ENCODE data around the gene PARVB.

Gene PARVB

DNA sequence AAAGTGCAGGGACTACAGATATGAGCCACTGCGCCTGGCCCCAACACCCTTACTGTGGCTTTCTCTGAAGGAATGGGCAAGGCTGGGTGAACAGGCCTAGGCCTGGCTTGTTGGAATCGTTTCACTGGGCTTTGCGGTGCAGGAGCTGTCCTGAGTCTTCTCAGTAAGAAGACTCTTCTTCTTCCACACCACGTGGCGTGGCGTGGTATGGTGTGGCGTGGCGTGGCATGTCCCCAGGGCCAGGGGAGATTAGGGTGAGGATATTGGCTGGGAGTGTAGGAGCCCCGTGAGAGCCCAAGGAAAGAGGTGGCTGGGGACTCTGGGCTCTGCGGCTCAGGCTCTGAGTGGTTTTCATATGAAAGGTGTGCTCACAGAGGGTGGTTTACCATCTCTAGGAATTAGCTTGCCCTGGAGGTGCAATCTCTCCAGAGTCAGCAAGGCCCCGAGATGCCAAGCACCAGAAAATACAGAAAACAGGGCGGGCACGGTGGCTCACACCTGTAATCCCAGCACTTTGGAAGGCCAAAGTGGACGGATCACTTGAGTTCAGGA lies 70.7 kb downstream of the PARVB start:
- peak overlapping the region in 1 of 2 donors; percentile 15 for H3K27ac Mint-ChIP-seq
- H3K36me3 Mint-ChIP-seq (ENCODE audit: insufficient read depth) = peaks cover 1% of the 10 kb centered on the region
- H3K27me3 Mint-ChIP-seq = no peaks in the 10 kb centered on the region
- no peak overlapping the region for H3K4me3 Mint-ChIP-seq
- DNase-seq = no peak
- peaks cover 3 to 8% of the 10 kb centered on the region in 2 donors for H3K4me1 Mint-ChIP-seq (ENCODE audit: low read depth in 2 of 2)
- no peak for ATAC-seq (replicated peaks)
- H3K9me3 Mint-ChIP-seq = no peaks in the 10 kb centered on the region

DNA sequence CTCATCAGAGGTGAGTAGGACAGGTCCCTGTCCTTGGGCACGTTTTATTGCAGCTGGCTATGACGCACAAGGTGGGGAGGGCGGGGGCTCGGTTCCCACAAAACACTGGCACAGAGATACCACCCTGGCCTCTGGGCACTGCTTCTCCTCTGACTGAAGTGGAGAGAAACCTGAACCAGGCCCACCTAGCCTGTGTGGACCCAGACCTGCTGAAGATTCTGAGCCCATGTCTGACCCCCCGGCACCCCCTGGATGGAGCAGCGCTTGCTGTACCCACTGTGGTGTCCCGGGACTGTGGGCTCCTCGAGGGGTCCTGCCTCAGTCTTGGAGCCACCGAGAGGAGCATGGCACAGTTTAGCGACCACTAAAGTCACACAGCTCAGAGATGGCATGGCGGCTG lies 72.6 kb downstream of the PARVB start:
- Mint-ChIP-seq H3K27ac (no peak overlapping the region), H3K36me3 (ENCODE audit: insufficient read depth) (peaks cover 4% of the 10 kb centered on the region), H3K4me1 (ENCODE audit: low read depth in 2 of 2) (no peaks in the 10 kb centered on the region), H3K27me3 (no peaks in the 10 kb centered on the region), H3K9me3 (no peaks in the 10 kb centered on the region), H3K4me3 (no peak overlapping the region)
- DNase-seq (no peak), ATAC-seq (replicated peaks) (no peak)

DNA sequence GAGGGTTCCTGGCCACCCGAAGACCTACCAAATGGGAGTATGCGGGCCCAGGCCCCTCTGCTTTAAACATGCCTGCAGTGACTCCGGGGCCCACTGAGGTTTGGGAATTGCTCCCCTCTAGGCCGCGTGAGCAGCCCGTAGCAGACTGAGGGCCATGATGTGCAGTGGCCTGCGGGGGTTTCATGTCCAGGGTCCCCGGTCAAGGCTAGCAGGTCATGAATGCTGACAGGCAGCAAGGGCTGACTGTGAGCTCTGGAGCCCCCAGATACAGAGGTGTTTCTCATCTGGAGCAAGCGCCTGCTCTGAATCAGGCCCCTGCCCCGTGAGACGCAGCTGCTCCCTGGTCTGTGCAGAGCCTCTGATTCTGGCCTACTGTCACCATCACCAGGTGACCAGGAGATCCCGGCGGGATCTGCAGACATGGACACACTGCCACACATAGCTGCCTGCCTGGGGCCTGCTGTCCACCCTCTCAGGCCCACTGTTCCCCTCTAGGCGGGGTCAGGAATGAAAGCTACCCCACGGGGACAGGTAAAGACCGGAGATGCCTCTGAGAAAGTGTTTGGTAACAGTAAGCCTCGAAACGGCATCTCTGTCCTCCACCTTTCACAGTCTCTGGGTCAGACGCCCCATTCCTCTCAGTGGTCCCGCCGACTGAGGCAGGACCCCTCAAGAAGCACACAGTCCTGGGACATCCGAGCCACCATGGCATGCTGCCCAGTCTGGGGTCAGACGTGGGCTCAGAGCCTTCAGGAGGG lies 73.3 kb downstream of the PARVB start:
- H3K4me3 Mint-ChIP-seq = no peak overlapping the region
- no peaks in the 10 kb centered on the region for H3K4me1 Mint-ChIP-seq (ENCODE audit: low read depth in 2 of 2)
- peaks cover 4% of the 10 kb centered on the region for H3K36me3 Mint-ChIP-seq (ENCODE audit: insufficient read depth)
- H3K9me3 Mint-ChIP-seq = no peaks in the 10 kb centered on the region
- no peak overlapping the region for H3K27ac Mint-ChIP-seq
- H3K27me3 Mint-ChIP-seq = no peaks in the 10 kb centered on the region
- no peak for ATAC-seq (replicated peaks)
- no peak for DNase-seq

DNA sequence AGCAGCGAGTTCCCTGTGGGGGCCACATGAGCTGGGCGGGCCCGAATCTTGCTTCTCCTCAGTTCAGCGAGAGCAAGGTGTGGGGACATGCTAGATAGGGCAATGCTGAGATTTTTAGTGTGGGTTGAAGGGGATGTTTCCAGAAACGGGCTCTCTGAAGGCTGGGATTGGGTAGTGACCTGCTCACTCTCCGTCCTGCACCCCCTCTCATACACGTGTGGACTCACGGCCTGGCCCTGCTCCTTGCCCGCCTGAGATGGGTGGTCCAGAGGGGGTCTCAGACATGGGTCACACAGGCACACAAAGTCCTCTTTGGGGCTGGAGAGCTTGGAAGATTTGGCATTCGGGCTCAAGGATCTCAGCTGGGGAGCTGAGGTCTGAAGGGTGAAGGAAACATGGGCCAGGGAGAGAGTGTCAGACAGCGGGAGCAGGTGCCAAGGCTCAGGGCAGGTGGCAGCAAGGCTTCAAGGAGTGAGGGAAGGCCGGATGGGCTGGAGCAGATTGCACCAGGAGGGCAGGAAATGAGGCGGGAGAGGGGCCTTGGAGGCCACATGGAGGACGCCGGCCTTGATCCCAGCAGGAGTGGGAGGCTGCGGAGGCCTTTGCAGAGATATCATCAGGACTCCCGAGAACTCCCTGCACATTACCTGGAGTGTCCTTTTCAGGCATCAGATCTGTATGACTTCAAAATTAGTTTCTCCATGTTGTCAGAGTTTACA lies 74.1 kb downstream of the PARVB start:
- DNase-seq = no peak
- no peaks in the 10 kb centered on the region for H3K9me3 Mint-ChIP-seq
- H3K27ac Mint-ChIP-seq = no peak overlapping the region
- H3K4me1 Mint-ChIP-seq (ENCODE audit: low read depth in 2 of 2) = no peaks in the 10 kb centered on the region
- ATAC-seq (replicated peaks) = no peak
- H3K4me3 Mint-ChIP-seq = no peak overlapping the region
- H3K36me3 Mint-ChIP-seq (ENCODE audit: insufficient read depth) = peaks cover 4% of the 10 kb centered on the region
- H3K27me3 Mint-ChIP-seq = no peaks in the 10 kb centered on the region

DNA sequence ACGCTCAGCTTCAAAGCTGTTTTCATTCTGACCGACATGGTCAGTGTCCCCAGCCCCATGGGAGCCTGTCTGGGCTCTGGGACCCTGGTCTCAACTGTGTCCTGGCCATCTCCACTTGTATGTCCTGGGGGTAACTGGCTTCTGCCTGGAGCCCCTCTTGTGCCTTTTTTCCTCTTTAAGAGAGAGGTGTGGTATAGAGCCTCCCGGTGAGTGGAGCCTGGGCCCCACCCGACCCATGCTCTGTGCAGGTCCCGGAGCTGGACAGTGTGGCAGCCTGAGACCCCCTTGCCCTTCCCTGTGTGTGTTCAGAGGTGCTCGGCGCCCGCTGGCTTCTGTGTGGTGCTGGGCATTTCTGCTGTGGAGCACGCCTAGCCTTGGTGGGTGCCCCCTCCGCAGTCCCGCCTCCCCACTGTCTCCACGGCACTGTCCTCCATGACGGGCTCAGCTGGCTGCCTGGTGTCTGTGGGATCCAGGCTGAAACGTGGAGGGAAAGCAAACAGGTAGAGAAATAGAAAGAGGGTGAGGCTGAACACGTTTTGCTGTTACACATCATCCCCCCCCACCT lies 74.9 kb downstream of the PARVB start:
- H3K36me3 Mint-ChIP-seq (ENCODE audit: insufficient read depth) = peaks cover 4% of the 10 kb centered on the region
- H3K27ac Mint-ChIP-seq = peak overlapping the region in 1 of 2 donors; percentile 49

DNA sequence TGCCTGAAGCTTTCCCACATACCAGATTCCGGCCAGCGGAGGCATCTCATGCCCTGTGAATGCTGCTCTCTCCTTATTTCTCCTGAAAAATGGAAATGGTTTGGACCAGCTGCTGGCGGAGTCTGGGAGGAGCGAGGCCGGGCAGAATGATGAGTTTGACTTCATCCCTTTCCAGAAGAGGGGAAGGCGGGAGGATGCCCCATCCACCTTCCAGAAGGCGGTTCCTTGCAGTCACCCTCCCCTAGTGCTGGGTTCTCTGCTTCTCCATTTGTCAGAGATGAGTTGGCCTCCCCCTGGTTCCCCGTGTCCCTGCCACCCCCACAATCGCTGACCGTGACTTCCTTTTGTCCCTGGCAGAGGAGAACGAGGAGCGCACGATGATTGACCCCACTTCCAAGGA lies 75.6 kb downstream of the PARVB start:
- H3K27me3 Mint-ChIP-seq = no peaks in the 10 kb centered on the region
- ATAC-seq (replicated peaks) (no peak), DNase-seq (no peak)
- no peaks in the 10 kb centered on the region for H3K9me3 Mint-ChIP-seq
- no peak overlapping the region for H3K27ac Mint-ChIP-seq
- H3K4me1 Mint-ChIP-seq (ENCODE audit: low read depth in 2 of 2) = no peaks in the 10 kb centered on the region
- H3K36me3 Mint-ChIP-seq (ENCODE audit: insufficient read depth) = peaks cover 4% of the 10 kb centered on the region
- H3K4me3 Mint-ChIP-seq = no peak overlapping the region

More for the DNA sequence above, 74.9 kb downstream of the PARVB start:
- H3K9me3 Mint-ChIP-seq = no peaks in the 10 kb centered on the region
- H3K4me1 Mint-ChIP-seq (ENCODE audit: low read depth in 2 of 2) = no peaks in the 10 kb centered on the region
- ATAC-seq (replicated peaks) (no peak), DNase-seq (no peak)
- H3K4me3 Mint-ChIP-seq = no peak overlapping the region
- no peaks in the 10 kb centered on the region for H3K27me3 Mint-ChIP-seq

DNA sequence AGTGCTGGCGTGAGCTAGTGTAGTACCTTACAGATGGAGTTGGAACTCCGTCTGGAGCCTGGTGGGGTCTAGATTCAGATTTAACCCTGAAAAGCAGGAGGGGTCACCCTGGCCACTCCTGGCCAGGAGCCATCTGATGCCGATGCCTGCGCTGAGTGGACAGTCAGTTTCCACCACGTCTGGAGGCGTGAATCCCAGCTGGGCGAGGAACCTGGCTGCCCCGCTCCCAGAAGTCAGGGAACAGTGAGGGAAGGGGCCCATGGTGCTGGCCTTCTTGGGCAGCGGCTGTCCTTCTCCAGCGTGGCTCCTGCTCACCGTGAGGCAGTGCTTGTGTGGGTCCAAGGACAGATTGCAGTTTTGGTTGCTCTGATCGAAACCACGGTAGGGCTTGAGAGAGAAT lies 76.3 kb downstream of the PARVB start:
- ATAC-seq (replicated peaks) (no peak), DNase-seq (no peak)
- Mint-ChIP-seq H3K4me3 (no peak overlapping the region), H3K36me3 (ENCODE audit: insufficient read depth) (peaks cover 4% of the 10 kb centered on the region), H3K27ac (peak overlapping the region in 1 of 2 donors; percentile 41), H3K4me1 (ENCODE audit: low read depth in 2 of 2) (no peaks in the 10 kb centered on the region), H3K9me3 (no peaks in the 10 kb centered on the region), H3K27me3 (no peaks in the 10 kb centered on the region)

DNA sequence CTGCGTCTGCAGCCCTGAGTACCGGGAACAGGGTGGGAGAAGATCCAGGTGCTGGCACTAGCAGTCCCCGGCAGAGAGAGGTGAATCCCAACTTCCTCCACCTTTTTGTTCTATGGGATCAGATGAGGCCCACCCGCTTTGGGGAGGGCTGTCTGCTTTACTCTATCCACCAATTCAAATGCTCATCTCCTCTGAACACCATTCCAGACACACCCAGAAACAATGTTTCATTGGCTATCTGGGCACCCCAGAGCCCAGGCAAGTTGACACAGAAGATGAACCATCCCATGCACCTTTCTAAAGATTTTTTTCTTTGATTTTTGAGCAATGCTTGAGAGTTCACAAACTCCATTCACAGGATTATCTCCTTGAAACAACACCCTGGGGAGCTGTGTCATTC lies 78.0 kb downstream of the PARVB start:
- DNase-seq = no peak
- Mint-ChIP-seq H3K27ac (no peak overlapping the region), H3K9me3 (no peaks in the 10 kb centered on the region), H3K4me3 (no peak overlapping the region), H3K36me3 (ENCODE audit: insufficient read depth) (peaks cover 4% of the 10 kb centered on the region), H3K27me3 (no peaks in the 10 kb centered on the region), H3K4me1 (ENCODE audit: low read depth in 2 of 2) (no peaks in the 10 kb centered on the region)
- ATAC-seq (replicated peaks) = no peak

DNA sequence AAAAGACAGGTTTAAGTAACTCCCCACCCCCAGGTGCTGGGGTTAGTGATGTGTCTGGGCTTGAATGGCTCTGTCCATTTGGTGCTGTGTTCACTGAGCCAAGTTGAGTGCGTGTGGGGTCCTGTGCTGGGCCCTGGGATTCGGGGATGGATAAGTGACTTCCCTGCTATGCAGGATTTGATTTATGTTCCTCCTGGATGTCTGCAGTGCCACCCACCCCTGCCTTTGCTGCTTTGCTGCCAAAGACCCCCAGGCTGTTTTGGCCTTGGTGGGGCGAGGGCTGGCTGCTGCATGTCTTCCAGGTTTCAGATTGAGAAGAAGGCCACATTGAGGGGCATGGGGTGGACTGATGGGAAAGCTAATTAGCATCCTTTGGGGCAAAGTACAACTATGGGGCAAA lies 78.8 kb downstream of the PARVB start:
- Mint-ChIP-seq H3K9me3 (no peaks in the 10 kb centered on the region), H3K27me3 (no peaks in the 10 kb centered on the region), H3K4me3 (no peak overlapping the region), H3K27ac (no peak overlapping the region), H3K36me3 (ENCODE audit: insufficient read depth) (peaks cover 4% of the 10 kb centered on the region), H3K4me1 (ENCODE audit: low read depth in 2 of 2) (no peaks in the 10 kb centered on the region)
- ATAC-seq (replicated peaks) (no peak), DNase-seq (no peak)

DNA sequence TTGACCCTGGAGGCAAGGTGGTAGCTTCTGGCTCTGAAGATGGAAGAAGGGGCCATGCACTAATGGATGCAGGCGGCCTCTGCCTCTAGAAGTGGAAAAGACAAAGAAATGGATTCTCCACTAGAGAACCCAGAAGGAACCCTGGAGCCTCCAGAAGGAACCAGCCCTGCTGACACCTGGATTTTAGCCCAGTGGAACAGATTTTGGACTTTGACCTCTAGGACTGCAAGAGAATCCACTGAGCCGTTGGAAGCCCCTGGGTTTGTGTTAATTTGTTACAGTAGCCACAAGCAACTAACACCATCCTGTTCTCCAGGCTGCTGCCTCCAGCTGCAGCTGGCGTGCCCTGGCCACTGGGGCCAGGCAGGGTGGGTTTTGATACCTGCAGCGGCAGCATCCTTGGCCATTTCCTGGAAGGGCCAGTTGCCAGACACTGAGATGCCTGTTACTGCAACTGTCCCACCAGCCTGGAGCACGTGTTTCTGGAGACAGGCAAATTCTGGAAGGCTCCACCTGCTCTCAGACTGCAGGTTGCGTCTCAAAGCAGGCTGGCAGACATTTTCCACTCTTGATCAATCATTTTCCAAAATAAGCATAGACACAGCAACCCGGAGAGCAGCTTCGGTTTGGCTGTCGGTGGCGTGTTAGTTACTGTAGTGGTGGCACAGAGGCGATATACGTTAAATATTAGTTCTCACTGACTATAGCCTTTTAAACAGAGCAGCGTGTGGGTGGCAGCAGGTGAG lies 79.8 kb downstream of the PARVB start:
- H3K36me3 Mint-ChIP-seq (ENCODE audit: insufficient read depth) = peaks cover 4% of the 10 kb centered on the region
- ATAC-seq (replicated peaks) (no peak), DNase-seq (no peak)
- H3K27ac Mint-ChIP-seq = no peak overlapping the region
- no peaks in the 10 kb centered on the region for H3K4me1 Mint-ChIP-seq (ENCODE audit: low read depth in 2 of 2)
- H3K9me3 Mint-ChIP-seq = no peaks in the 10 kb centered on the region
- no peak overlapping the region for H3K4me3 Mint-ChIP-seq
- no peaks in the 10 kb centered on the region for H3K27me3 Mint-ChIP-seq

DNA sequence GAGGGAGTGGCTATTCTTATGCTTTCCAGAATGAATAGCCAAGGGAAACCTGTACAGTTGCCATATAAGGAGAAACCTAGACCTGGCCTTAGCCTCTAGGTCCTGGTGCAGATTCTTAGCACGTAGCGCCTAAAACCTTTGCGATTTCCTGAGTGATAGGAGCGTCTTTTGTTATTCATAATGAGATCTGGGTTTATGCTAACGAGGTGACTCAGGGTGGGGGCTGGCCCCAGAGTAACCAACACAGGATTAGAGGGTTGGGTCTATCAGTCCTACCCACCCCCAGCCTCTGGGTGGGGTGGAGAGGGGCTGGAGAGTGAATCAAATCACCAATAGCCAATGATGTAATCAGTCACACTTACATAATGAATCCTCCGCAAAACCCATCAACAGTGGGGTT lies 83.2 kb downstream of the PARVB start:
- DNase-seq = no peak
- Mint-ChIP-seq H3K4me3 (no peak overlapping the region), H3K9me3 (no peaks in the 10 kb centered on the region), H3K36me3 (ENCODE audit: insufficient read depth) (no peaks in the 10 kb centered on the region), H3K27ac (peak overlapping the region in 1 of 2 donors; percentile 63), H3K4me1 (ENCODE audit: low read depth in 2 of 2) (peaks cover 0 to under 1% of the 10 kb centered on the region in 2 donors), H3K27me3 (no peaks in the 10 kb centered on the region)
- no peak for ATAC-seq (replicated peaks)

DNA sequence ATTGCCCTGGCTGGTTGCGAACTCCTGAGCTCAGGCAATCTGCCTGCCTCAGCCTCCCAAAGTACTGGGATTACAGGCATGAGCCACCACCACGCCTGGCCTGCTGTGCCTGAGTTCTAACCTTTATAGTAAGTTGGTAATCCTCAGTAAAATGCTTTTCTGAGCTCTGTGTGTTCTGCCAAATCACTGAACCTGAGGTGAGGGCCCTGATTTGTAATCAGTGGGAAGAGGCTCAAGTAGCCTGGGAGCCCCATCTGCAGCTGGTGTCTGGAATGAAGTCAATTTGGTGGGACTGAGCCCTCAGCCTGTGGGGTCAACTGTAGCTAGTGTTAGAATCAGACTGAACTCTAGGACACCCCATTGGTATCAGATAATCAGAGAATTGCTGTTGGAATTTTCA lies 84.0 kb downstream of the PARVB start:
- DNase-seq (no peak), ATAC-seq (replicated peaks) (no peak)
- H3K36me3 Mint-ChIP-seq (ENCODE audit: insufficient read depth) = no peaks in the 10 kb centered on the region
- no peaks in the 10 kb centered on the region for H3K27me3 Mint-ChIP-seq
- H3K27ac Mint-ChIP-seq = no peak overlapping the region
- no peaks in the 10 kb centered on the region for H3K9me3 Mint-ChIP-seq
- H3K4me3 Mint-ChIP-seq = no peak overlapping the region
- H3K4me1 Mint-ChIP-seq (ENCODE audit: low read depth in 2 of 2) = peaks cover 0 to 2% of the 10 kb centered on the region in 2 donors

DNA sequence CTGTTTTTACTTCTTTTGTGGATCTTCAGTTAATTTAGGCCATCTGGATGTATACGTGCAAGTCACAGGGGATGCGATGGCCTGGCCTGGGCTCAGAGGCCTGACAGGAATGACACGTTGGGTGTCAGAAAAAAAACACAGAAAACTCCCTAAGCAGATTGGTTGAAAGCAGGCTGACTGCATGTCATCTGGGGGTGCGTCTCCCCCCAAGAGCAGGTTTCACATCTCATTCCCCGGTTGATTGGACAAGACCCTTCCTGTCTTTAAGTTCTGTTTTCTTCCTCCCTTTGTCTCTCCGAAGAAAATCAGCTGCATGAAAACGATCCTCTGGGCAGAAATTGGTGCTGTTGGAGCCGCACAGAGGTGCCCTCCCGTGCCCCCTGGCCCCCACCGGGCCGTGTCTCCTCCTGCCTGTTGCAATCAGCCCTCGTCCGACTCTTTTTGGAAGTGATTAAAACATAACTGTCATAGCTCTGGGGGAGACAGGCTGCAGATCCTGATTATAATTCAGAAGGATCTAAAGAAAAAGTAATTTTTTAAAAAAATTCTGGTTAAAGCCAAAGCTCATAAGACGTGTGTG lies 84.8 kb downstream of the PARVB start:
- ATAC-seq (replicated peaks) = no peak
- H3K9me3 Mint-ChIP-seq = no peaks in the 10 kb centered on the region
- no peaks in the 10 kb centered on the region for H3K27me3 Mint-ChIP-seq
- H3K4me3 Mint-ChIP-seq = no peak overlapping the region
- DNase-seq = no peak
- peaks cover 0 to 2% of the 10 kb centered on the region in 2 donors for H3K4me1 Mint-ChIP-seq (ENCODE audit: low read depth in 2 of 2)
- no peak overlapping the region for H3K27ac Mint-ChIP-seq
- H3K36me3 Mint-ChIP-seq (ENCODE audit: insufficient read depth) = no peaks in the 10 kb centered on the region

All from effector memory CD8-positive, alpha-beta T cell (primary cell).